Colonic mucosa (tissue), 4 donors: ENCODE results near the gene DPY19L3. TPM values are rescaled to one million over a fixed set of nuclear protein-coding genes. Genes with fewer than 3 reads are reported as not detected.

Experiments used
- DNase-seq: peaks from one replicate; pipeline ENCODE4 v3.0.0-alpha.2; 2020
- H3K27ac ChIP-seq: fragments of 200-600 bp; one replicate; pipeline ENCODE4 v1.8.0; 2021
- H3K27me3 ChIP-seq: fragments of 200-600 bp; one replicate; pipeline ENCODE4 v1.8.0; 2021
- H3K36me3 ChIP-seq: fragments of 200-600 bp; one replicate; pipeline ENCODE4 v1.8.0; 2021
- H3K4me1 ChIP-seq: fragments of 200-600 bp; one replicate; pipeline ENCODE4 v1.8.0; 2021; ENCODE audit warnings: mild to moderate bottlenecking
- H3K4me3 ChIP-seq: fragments of 200-600 bp; one replicate; pipeline ENCODE4 v1.8.0; 2021
- H3K9ac ChIP-seq, 2 donors: one replicate each; pipeline ENCODE4 v1.7.0; 2013; ENCODE audit warnings: control low read depth in 2 of 2, low read depth in 2 of 2, low read length in 2 of 2
- H3K9me3 ChIP-seq: fragments of 200-600 bp; one replicate; pipeline ENCODE4 v1.8.0; 2021
- CTCF ChIP-seq: fragments of 200-600 bp; IDR thresholded peaks from one replicate; pipeline ENCODE4 v1.8.0; 2022; ENCODE audit warnings: antibody characterized with exemption, mild to moderate bottlenecking
- intact Hi-C: fragments of 100-400 bp; cut with DNase I; formaldehyde crosslinking; loops from one replicate; pipeline ENCODE4 v1.14.1; 2022
- total RNA-seq, 2 donors: library from RNA; stranded (reverse); fragmentation: NEBNext Ultra II Directional in 1 of 2; extraction: Animal tissue kit (Norgen Biotek cat#: 25700) in 1 of 2; gene quantifications; one replicate each; pipeline ENCODE4 v1.2.1, GENCODE V29; 2021
- donor health status: healthy.
- donor health status: DM: no; HTN: no; CAD: no.
- donor health status: DM: no; HTN: no; CAD: no.

Gene DPY19L3
- total RNA-seq, 2 donors from 2014 or later = 12.1 to 13.6 TPM

GRCh38 chr19:32459204-32459865 lies 53.8 kb downstream of the DPY19L3 start:
- H3K36me3 ChIP-seq = no peaks in the 10 kb centered on the region

GRCh38 chr19:32460476-32460875 lies 54.9 kb downstream of the DPY19L3 start:
- no peaks in the 10 kb centered on the region for H3K27me3 ChIP-seq
- intact Hi-C loops = loop anchor here (5.0 kb wide), 1 partner anchor 118 kb away; no protein-coding TSS in a partner anchor
- H3K9ac ChIP-seq = no peak overlapping the region
- H3K4me1 ChIP-seq = no peaks in the 10 kb centered on the region
- H3K4me3 ChIP-seq = no peak overlapping the region
- DNase-seq = no peak
- H3K27ac ChIP-seq = no peak overlapping the region
- no peak for TF ChIP-seq CTCF
- no peaks in the 10 kb centered on the region for H3K9me3 ChIP-seq
- no peaks in the 10 kb centered on the region for H3K36me3 ChIP-seq

More at GRCh38 chr19:32459204-32459865, 53.8 kb downstream of the DPY19L3 start:
- no peaks in the 10 kb centered on the region for H3K27me3 ChIP-seq
- H3K27ac ChIP-seq = no peak overlapping the region
- H3K4me1 ChIP-seq = no peaks in the 10 kb centered on the region
- no peak overlapping the region for H3K4me3 ChIP-seq
- H3K9ac ChIP-seq = no peak overlapping the region
- intact Hi-C loops = no loop called here
- DNase-seq = no peak
- H3K9me3 ChIP-seq = no peaks in the 10 kb centered on the region
- no peak for TF ChIP-seq CTCF

- no peak overlapping the region for H3K9ac ChIP-seq
- H3K9me3 ChIP-seq = no peaks in the 10 kb centered on the region
- TF ChIP-seq CTCF = no peak
- intact Hi-C loops = loop anchor here (5.0 kb wide), 1 partner anchor 122 kb away; no protein-coding TSS in a partner anchor
- H3K27me3 ChIP-seq = no peaks in the 10 kb centered on the region
- no peaks in the 10 kb centered on the region for H3K36me3 ChIP-seq
- no peak for DNase-seq
- H3K4me1 ChIP-seq = no peaks in the 10 kb centered on the region
- no peak overlapping the region for H3K27ac ChIP-seq
- H3K4me3 ChIP-seq = no peak overlapping the region
Measured at GRCh38 chr19:32464279-32464678, 58.7 kb downstream of the DPY19L3 start.

- H3K4me3 ChIP-seq = no peak overlapping the region
- no peak for TF ChIP-seq CTCF
- no peaks in the 10 kb centered on the region for H3K9me3 ChIP-seq
- no peaks in the 10 kb centered on the region for H3K4me1 ChIP-seq
- H3K27ac ChIP-seq = no peak overlapping the region
- intact Hi-C loops = loop anchor here (5.0 kb wide), 1 partner anchor 102 kb away; no protein-coding TSS in a partner anchor
- H3K36me3 ChIP-seq = no peaks in the 10 kb centered on the region
- H3K9ac ChIP-seq = no peak overlapping the region
- DNase-seq = no peak
- no peaks in the 10 kb centered on the region for H3K27me3 ChIP-seq
Measured at GRCh38 chr19:32465176-32465575, 59.6 kb downstream of the DPY19L3 start.

GRCh38 chr19:32469795-32470194 lies 64.2 kb downstream of the DPY19L3 start:
- intact Hi-C loops = loop anchor here (5.0 kb wide), 1 partner anchor 98 kb away; no protein-coding TSS in a partner anchor
- Histone ChIP-seq H3K4me3 (no peak overlapping the region), H3K9ac (no peak overlapping the region), H3K27ac (no peak overlapping the region), H3K27me3 (no peaks in the 10 kb centered on the region), H3K9me3 (no peaks in the 10 kb centered on the region), H3K36me3 (no peaks in the 10 kb centered on the region), H3K4me1 (no peaks in the 10 kb centered on the region)
- DNase-seq = no peak
- no peak for TF ChIP-seq CTCF
